Smooth muscle cell (in vitro differentiated cells): Measurements from ENCODE around the gene REN. TPM values are rescaled to one million over a fixed set of nuclear protein-coding genes. Genes with fewer than 3 reads are reported as not detected.

Experiments
- DNase-seq: peaks from one replicate; lab custom pipeline; 2025; ENCODE audit not compliant: unreplicated experiment; lab: John Stamatoyannopoulos, UW
- H2AFZ ChIP-seq: fragments of 200-600 bp; sonication (generic); 2 replicates; pipeline ENCODE4 v1.6.0; 2016; ENCODE audit warnings: antibody characterized with exemption, low read depth, mild to moderate bottlenecking
- H3F3A ChIP-seq: fragments of 200-600 bp; sonication (generic); 2 replicates; pipeline ENCODE4 v1.6.0; 2017; ENCODE audit warnings: antibody characterized with exemption, low read depth
- H3K27ac ChIP-seq: fragments of 200-600 bp; sonication (generic); 2 replicates; pipeline ENCODE4 v1.5.1; 2016; ENCODE audit warnings: low read depth, mild to moderate bottlenecking
- H3K27me3 ChIP-seq: fragments of 200-600 bp; sonication (generic); 2 replicates; pipeline ENCODE4 v1.6.1; 2016; ENCODE audit warnings: low read depth, mild to moderate bottlenecking
- H3K36me3 ChIP-seq: fragments of 200-600 bp; sonication (generic); 2 replicates; pipeline ENCODE4 v1.5.1; 2016; ENCODE audit warnings: low read depth
- H3K4me1 ChIP-seq: fragments of 200-600 bp; sonication (generic); 2 replicates; pipeline ENCODE4 v1.5.1; 2016; ENCODE audit warnings: low read depth
- H3K4me2 ChIP-seq: fragments of 200-600 bp; sonication (generic); 2 replicates; pipeline ENCODE4 v1.6.0; 2016; ENCODE audit warnings: mild to moderate bottlenecking
- H3K4me3 ChIP-seq: fragments of 200-600 bp; sonication (generic); 2 replicates; pipeline ENCODE4 v1.5.1; 2016; ENCODE audit warnings: mild to moderate bottlenecking
- H3K79me2 ChIP-seq: fragments of 200-600 bp; sonication (generic); 2 replicates; pipeline ENCODE4 v1.6.0; 2016; ENCODE audit warnings: low read depth, mild to moderate bottlenecking
- H3K9ac ChIP-seq: fragments of 200-600 bp; sonication (generic); 2 replicates; pipeline ENCODE4 v1.6.0; 2016; ENCODE audit warnings: low read depth
- H3K9me3 ChIP-seq: fragments of 200-600 bp; sonication (generic); replicated peaks from 2 replicates; pipeline ENCODE4 v1.5.1; 2016; ENCODE audit warnings: low read depth
- H4K20me1 ChIP-seq: fragments of 200-600 bp; sonication (generic); 2 replicates; pipeline ENCODE4 v1.6.0; 2016; ENCODE audit warnings: low read depth
- CTCF ChIP-seq: fragments of 200-600 bp; sonication (generic); IDR thresholded peaks from 2 replicates; pipeline ENCODE4 v1.5.1; 2017; ENCODE audit warnings: borderline replicate concordance, mild to moderate bottlenecking, antibody characterized with exemption; ENCODE audit not compliant: insufficient read depth, poor library complexity, severe bottlenecking
- WGBS: methylation state at CpG from one replicate; pipeline ENCODE4 v1.1.7; 2016; ENCODE audit warnings: low lambda C conversion rate; 5-methylcytosine and 5-hydroxymethylcytosine counted together
- polyA plus RNA-seq: library from polyadenylated mRNA; unstranded; fragments of >200 nt; fragmentation: Nextera tagmentation; extraction: Ambion mirVana; gene quantifications from 2 replicates; pipeline ENCODE4 v1.2.1, GENCODE V29; 2016
- total RNA-seq: library from RNA; depleted of rRNA; stranded (reverse); fragments of >200 nt; gene quantifications from 2 replicates; pipeline ENCODE4 v1.2.3, GENCODE V29; 2014

The REN gene
- total and polyA plus RNA-seq, 2 experiments from 2014 or later: not detected

GRCh38 chr1:204112876-204113730, 53.0 kb downstream of the REN start:
- no peaks in the 10 kb centered on the region for H3K27me3 ChIP-seq
- H3K4me3 ChIP-seq: no peak overlapping the region
- H3K4me2 ChIP-seq: no peak overlapping the region
- no peaks in the 10 kb centered on the region for H4K20me1 ChIP-seq
- peaks cover 11% of the 10 kb centered on the region for H3K4me1 ChIP-seq
- no peak overlapping the region for H3K9ac ChIP-seq
- no peak overlapping the region for H3K27ac ChIP-seq
- H3K9me3 ChIP-seq: no peaks in the 10 kb centered on the region
- H3F3A ChIP-seq: no peaks in the 10 kb centered on the region
- H3K79me2 ChIP-seq: peaks cover 4% of the 10 kb centered on the region
- no peak overlapping the region for H2AFZ ChIP-seq
- WGBS: 88% methylated on average over 11 of the region's 11 CpGs
- no peak for TF ChIP-seq CTCF
- no peak for DNase-seq
- H3K36me3 ChIP-seq: no peaks in the 10 kb centered on the region

GRCh38 chr1:204110894-204111633, 55.1 kb downstream of the REN start:
- H3K4me3 ChIP-seq: no peak overlapping the region
- no peak overlapping the region for H2AFZ ChIP-seq
- no peaks in the 10 kb centered on the region for H4K20me1 ChIP-seq
- peaks cover 17% of the 10 kb centered on the region for H3K4me1 ChIP-seq
- H3K9me3 ChIP-seq: no peaks in the 10 kb centered on the region
- H3K27ac ChIP-seq: no peak overlapping the region
- no peaks in the 10 kb centered on the region for H3K27me3 ChIP-seq
- 83% methylated on average over 5 of the region's 5 CpGs for WGBS
- H3F3A ChIP-seq: no peaks in the 10 kb centered on the region
- no peak for TF ChIP-seq CTCF
- no peak overlapping the region for H3K4me2 ChIP-seq
- H3K79me2 ChIP-seq: peaks cover 4% of the 10 kb centered on the region
- no peak for DNase-seq
- H3K9ac ChIP-seq: no peak overlapping the region
- H3K36me3 ChIP-seq: no peaks in the 10 kb centered on the region

GRCh38 chr1:204108312-204109141, 57.6 kb downstream of the REN start:
- DNase-seq: no peak
- H3K36me3 ChIP-seq: no peaks in the 10 kb centered on the region
- no peak for TF ChIP-seq CTCF
- peaks cover 20% of the 10 kb centered on the region for H3K4me1 ChIP-seq
- no peaks in the 10 kb centered on the region for H4K20me1 ChIP-seq
- no peak overlapping the region for H2AFZ ChIP-seq
- H3K27ac ChIP-seq: no peak overlapping the region
- H3K79me2 ChIP-seq: peaks cover 4% of the 10 kb centered on the region
- WGBS: 62% methylated on average over 20 of the region's 21 CpGs
- no peak overlapping the region for H3K4me3 ChIP-seq
- H3K27me3 ChIP-seq: no peaks in the 10 kb centered on the region
- no peaks in the 10 kb centered on the region for H3K9me3 ChIP-seq
- H3F3A ChIP-seq: no peaks in the 10 kb centered on the region
- H3K4me2 ChIP-seq: no peak overlapping the region
- H3K9ac ChIP-seq: no peak overlapping the region
